Psoas muscle (tissue), 8 donors: ENCODE data around the gene CDH24. TPM values are rescaled to one million over a fixed set of nuclear protein-coding genes. Genes with fewer than 3 reads are reported as not detected.

Source experiments
- ATAC-seq, 4 donors: fragments of 200-7000 bp; cut with Tn5 transposase; one replicate each; pipeline ENCODE4 v1.9.1; 2020; ENCODE audit warnings: moderate library complexity in 3 of 4, mild to moderate bottlenecking in 2 of 4
- DNase-seq, 2 donors: peaks; one replicate each; pipeline ENCODE4 v3.0.0-alpha.2; 2020
- H3K27ac ChIP-seq: fragments of 200-600 bp; one replicate; pipeline ENCODE4 v1.8.0; 2022
- H3K27me3 ChIP-seq, 3 donors: fragments of 200-600 bp in 1 of 3; one replicate each; pipeline versions ENCODE4 v1.6.1 to v1.8.0; 2013 to 2022; ENCODE audit warnings: low read length in 2 of 3, mild to moderate bottlenecking in 2 of 3, moderate library complexity in 1 of 3; ENCODE audit not compliant: insufficient read depth in 3 of 3
- H3K36me3 ChIP-seq, 2 donors: fragments of 200-600 bp in 1 of 2; one replicate each; pipeline versions ENCODE4 v1.6.1 to v1.8.0; 2013 to 2022; ENCODE audit warnings: low read depth in 1 of 2, mild to moderate bottlenecking in 1 of 2, moderate library complexity in 1 of 2; ENCODE audit not compliant: insufficient read depth in 1 of 2
- H3K4me1 ChIP-seq: fragments of 200-600 bp; one replicate; pipeline ENCODE4 v1.8.0; 2022
- H3K4me3 ChIP-seq: fragments of 200-600 bp; one replicate; pipeline ENCODE4 v1.8.0; 2022; ENCODE audit warnings: mild to moderate bottlenecking
- H3K9me3 ChIP-seq: fragments of 200-600 bp; one replicate; pipeline ENCODE4 v1.8.0; 2022
- WGBS, 3 donors: extraction: QIAGEN DNeasy Blood & Tissue Kit; methylation state at CpG; one replicate each; pipeline versions ENCODE4 v1.1.6 to v1.1.7; 2013; 5-methylcytosine and 5-hydroxymethylcytosine counted together
- intact Hi-C, 2 donors: fragments of 100-400 bp; cut with DNase I; formaldehyde crosslinking; loops; one replicate each; pipeline versions ENCODE4 v1.11.0 to v1.14.2; 2022
- polyA plus RNA-seq, 3 donors: library from polyadenylated mRNA; stranded (reverse); fragments of 200-250 nt; gene quantifications; one replicate each; pipeline ENCODE4 v1.2.3, GENCODE V29; 2013
- total RNA-seq, 4 donors: library from RNA; stranded (reverse); fragmentation: NEBNext Ultra II Directional in 2 of 4; extraction: Animal tissue kit (Norgen Biotek cat#: 25700) in 2 of 4; gene quantifications; one replicate each; pipeline versions ENCODE4 v1.2.1 to v1.2.4, GENCODE V29; 2021 to 2023
- TF ChIP-seq, protein P1 (sequence below): fragments of 200-600 bp; IDR thresholded peaks from one replicate; pipeline ENCODE4 v1.8.0; 2022; ENCODE audit warnings: antibody characterized with exemption
- donor health status: healthy with polysubstance abuse.
- donor health status: DM: no; HTN: no; CAD: no; lungs with moderate emphysema.
- donor health status: Bipolar disorder and iron deficiency.
- donor health status: healthy.
- donor health status: DM: yes; HTN: yes; CAD: no.
- donor health status: DM: no; HTN: no; CAD: no.
- donor health status: DM: no; HTN: no; CAD: no.
- donor health status: DM: yes; HTN: yes; CAD: no.

The CDH24 gene
- total and polyA plus RNA-seq, 7 donors: 0.30 to 0.77 (median 0.32) TPM

DNA sequence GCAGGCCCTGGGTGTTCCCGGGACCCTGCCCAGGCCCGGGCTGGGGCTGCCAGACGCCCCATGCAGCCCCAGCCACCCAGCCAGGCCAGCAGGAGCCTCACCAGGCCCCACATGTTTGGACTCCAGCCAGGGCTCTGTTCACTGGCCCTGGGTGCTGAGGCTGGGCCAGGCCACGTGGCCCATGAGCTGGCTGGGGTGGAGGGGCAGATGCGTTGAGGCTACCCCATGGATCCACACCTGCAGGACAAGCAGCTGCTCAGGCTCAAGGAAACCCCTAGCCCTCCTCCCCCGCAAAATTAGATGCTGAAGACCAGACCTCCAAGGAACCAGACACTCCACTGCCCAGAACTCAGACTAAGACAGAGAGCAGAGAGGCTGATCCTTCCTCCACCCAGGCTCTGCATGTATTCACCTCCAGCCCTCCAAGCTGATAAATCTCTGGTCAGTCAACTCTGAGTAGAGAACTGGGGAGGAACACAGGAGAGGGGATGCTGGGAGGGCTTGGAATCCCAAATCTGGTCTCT lies 1.6 kb downstream of the CDH24 start:
- H3K4me3 ChIP-seq: no peak overlapping the region
- H3K36me3 ChIP-seq: peaks cover 1 to 26% of the 10 kb centered on the region in 2 donors
- no peaks in the 10 kb centered on the region for H3K9me3 ChIP-seq
- no peak for ATAC-seq
- peaks cover 2% of the 10 kb centered on the region for H3K4me1 ChIP-seq
- H3K27ac ChIP-seq: no peak overlapping the region
- no peaks in the 10 kb centered on the region for H3K27me3 ChIP-seq
- peak in 1 of 2 donors; percentile 59 for DNase-seq
- intact Hi-C loops: loop anchor here in 1 of 2 donors (5.0 kb wide), 1 partner anchor 498 kb away; no protein-coding TSS in a partner anchor
- TF ChIP-seq, protein P1, sequence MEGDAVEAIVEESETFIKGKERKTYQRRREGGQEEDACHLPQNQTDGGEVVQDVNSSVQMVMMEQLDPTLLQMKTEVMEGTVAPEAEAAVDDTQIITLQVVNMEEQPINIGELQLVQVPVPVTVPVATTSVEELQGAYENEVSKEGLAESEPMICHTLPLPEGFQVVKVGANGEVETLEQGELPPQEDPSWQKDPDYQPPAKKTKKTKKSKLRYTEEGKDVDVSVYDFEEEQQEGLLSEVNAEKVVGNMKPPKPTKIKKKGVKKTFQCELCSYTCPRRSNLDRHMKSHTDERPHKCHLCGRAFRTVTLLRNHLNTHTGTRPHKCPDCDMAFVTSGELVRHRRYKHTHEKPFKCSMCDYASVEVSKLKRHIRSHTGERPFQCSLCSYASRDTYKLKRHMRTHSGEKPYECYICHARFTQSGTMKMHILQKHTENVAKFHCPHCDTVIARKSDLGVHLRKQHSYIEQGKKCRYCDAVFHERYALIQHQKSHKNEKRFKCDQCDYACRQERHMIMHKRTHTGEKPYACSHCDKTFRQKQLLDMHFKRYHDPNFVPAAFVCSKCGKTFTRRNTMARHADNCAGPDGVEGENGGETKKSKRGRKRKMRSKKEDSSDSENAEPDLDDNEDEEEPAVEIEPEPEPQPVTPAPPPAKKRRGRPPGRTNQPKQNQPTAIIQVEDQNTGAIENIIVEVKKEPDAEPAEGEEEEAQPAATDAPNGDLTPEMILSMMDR: no peak
- 50 to 71% (median 60%) methylated on average over 6 of the region's 6 CpGs for WGBS, 3 donors

DNA sequence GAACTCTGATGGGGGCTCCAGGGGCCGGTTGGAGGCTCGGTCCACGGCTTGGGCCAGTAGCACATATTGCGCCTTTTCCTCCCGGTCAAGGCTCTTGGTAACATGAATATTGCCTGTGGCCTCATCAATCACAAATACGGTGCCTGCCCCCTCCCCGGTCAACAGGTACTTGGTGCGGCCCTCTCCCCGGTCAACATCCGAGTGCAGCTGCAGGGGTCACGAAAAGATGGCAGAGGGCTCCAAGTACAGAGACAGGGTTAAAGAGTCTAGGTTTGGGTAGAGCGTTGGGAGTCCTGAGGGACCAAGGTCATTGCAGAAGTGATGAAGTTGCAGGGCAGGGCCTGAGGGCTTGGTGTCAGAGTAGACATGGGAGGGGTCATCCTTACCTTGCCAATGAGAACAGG lies 2.2 kb downstream of the CDH24 start:
- TF ChIP-seq, protein P1: no peak
- ATAC-seq (no peak), DNase-seq (no peak)
- Histone ChIP-seq H3K27me3 (no peaks in the 10 kb centered on the region), H3K4me1 (peaks cover 2% of the 10 kb centered on the region), H3K9me3 (no peaks in the 10 kb centered on the region), H3K4me3 (no peak overlapping the region), H3K36me3 (peaks cover 0 to 21% of the 10 kb centered on the region in 2 donors), H3K27ac (no peak overlapping the region)
- WGBS, 3 donors: 95 to 99% (median 97%) methylated on average over 12 of the region's 12 CpGs
- intact Hi-C loops: loop anchor here in 1 of 2 donors (5.0 kb wide), 1 partner anchor 498 kb away; no protein-coding TSS in a partner anchor

DNA sequence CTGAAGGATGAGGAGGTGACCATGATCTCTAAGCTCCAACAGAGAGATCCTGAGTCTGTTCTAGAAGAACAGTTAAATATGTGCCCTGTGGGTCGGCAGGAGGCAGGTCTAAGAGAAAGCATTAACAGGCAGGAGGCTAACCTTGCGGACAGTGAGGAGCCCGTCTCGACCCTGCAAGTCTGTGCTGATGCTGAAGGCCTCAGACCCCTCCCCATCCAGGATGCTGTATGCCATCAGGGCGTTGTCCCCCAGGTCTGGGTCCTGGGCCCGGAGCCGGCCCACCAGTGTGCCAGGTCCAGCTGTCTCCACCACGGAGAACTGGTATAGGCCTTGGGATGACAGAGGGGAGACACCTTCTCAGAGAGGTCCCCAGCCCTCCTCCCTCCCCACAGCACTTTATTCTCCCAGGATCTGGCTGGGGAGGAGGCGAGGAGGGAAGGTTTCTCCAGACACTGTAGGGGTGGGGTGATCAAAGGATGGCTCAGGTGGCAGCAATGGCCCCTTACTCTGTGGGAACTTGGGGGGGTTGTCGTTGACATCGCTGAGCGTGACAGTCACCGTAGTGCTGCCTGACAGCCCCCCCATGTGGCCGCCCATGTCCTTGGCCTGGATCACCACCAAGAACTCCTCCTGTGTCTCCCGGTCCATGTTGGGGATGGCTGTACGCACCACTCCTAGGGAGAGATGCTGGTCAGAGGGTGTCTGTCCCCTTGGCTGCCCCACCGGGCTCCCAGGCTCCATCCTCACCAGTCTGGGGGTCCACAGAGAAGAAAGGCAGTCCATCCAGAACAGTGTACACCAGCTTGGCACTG lies 3.1 kb downstream of the CDH24 start:
- no peaks in the 10 kb centered on the region for H3K27me3 ChIP-seq
- H3K27ac ChIP-seq: no peak overlapping the region
- WGBS, 3 donors: 66 to 70% (median 67%) methylated on average over 17 of the region's 17 CpGs
- intact Hi-C loops: loop anchor here in 1 of 2 donors (2.0 kb wide), 1 partner anchor 55 kb away; no protein-coding TSS in a partner anchor
- H3K36me3 ChIP-seq: peaks cover 0 to 11% of the 10 kb centered on the region in 2 donors
- TF ChIP-seq, protein P1: peak; percentile 16
- no peaks in the 10 kb centered on the region for H3K9me3 ChIP-seq
- no peak overlapping the region for H3K4me3 ChIP-seq
- peaks cover 2% of the 10 kb centered on the region for H3K4me1 ChIP-seq
- no peak for ATAC-seq
- peak in 1 of 2 donors; percentile 56 for DNase-seq

DNA sequence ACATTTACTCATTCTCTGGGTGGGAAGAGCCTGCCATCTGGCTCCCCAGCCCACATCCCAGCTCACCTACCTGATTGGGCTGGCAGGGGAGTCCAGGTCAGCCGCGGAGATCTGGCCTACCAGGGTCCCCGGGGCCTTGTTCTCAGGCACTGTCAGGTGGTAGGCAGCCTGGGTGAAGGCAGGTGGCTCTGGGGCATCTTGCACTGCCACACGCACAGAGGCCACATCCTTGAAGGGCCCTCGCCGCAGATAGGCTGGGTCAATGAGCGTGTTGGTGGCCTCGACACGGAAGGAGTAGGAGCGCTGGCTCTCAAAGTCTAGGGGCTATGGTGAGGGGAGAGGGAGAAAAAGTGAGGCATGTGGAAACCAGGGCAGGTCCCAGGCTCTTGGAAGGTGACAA lies 3.9 kb downstream of the CDH24 start:
- Histone ChIP-seq H3K36me3 (peaks cover 0 to 3% of the 10 kb centered on the region in 2 donors), H3K4me1 (peaks cover 2% of the 10 kb centered on the region), H3K27me3 (no peaks in the 10 kb centered on the region), H3K27ac (no peak overlapping the region), H3K9me3 (no peaks in the 10 kb centered on the region), H3K4me3 (no peak overlapping the region)
- ATAC-seq (no peak), DNase-seq (no peak)
- TF ChIP-seq, protein P1: no peak
- intact Hi-C loops: loop anchor here in 1 of 2 donors (2.0 kb wide), 1 partner anchor 55 kb away; no protein-coding TSS in a partner anchor
- 94 to 97% (median 96%) methylated on average over 10 of the region's 10 CpGs for WGBS, 3 donors
